Measurements from ENCODE around the gene TUBB. TPM values are rescaled to one million over a fixed set of nuclear protein-coding genes. Genes with fewer than 3 reads are reported as not detected.

The TUBB gene
- total and polyA plus RNA-seq, 2 of the 8 experiments (the other 6 are each of a cell fraction or from before 2014, with no cell fraction given) = 1,880 to 3,022 TPM

DNA sequence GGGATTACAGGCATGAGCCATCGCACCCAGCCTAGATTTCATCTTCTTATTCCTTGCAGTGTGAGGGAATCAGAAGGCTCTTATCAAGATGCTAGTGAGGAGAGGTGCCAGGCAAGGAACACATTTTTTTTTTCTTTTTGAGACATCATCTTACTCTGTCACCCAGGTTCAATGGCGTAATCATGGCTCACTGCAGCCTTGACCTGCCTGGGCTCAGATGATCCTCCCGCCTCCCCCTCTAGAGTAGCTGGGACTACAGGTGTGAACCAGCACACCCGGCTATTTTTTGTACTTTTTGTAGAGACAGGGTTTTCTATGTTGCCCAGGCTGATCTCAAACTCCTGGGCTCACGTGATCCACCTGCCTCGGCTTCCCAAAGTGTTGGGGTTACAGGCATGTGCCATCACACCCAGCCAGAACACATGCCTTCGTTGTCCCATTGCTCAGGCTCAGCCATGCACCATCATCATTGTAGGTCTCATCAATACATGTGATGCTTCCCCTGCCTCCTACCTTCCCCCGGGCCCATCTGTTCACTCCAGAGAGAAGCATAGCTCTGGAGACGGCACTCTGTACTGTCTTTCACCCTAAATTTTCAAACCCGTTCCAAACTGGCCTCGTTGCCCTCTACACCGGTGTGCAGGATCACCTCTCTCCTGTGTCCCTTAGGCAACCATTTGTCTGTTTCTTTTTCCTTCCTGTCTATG, 12.2 kb downstream of the TUBB start (continued):
- no peak for TF ChIP-seq SIRT6 (IDR thresholded peaks at IDR 0.05; ENCODE audit: low read length)
